Activated CD4-positive, alpha-beta T cell treated with anti-CD3 and anti-CD28 coated beads for 24 hours (primary cell): ENCODE results near the gene ANAPC1.
"Not testable (repeated sequence)": the region's sequence is repeated elsewhere in the genome, so short reads cannot be mapped to it uniquely, and the experiment has no call there.

Experiments used
- DNase-seq, 2 donors: peaks; one replicate each; pipeline ENCODE4 v3.0.0-alpha.2; 2020; ENCODE audit warnings: low read depth in 2 of 2

Gene ANAPC1

GRCh38 chr2:111905475-111905869, 21.5 kb upstream of the ANAPC1 start:
- not testable (repeated sequence) for DNase-seq

DNA sequence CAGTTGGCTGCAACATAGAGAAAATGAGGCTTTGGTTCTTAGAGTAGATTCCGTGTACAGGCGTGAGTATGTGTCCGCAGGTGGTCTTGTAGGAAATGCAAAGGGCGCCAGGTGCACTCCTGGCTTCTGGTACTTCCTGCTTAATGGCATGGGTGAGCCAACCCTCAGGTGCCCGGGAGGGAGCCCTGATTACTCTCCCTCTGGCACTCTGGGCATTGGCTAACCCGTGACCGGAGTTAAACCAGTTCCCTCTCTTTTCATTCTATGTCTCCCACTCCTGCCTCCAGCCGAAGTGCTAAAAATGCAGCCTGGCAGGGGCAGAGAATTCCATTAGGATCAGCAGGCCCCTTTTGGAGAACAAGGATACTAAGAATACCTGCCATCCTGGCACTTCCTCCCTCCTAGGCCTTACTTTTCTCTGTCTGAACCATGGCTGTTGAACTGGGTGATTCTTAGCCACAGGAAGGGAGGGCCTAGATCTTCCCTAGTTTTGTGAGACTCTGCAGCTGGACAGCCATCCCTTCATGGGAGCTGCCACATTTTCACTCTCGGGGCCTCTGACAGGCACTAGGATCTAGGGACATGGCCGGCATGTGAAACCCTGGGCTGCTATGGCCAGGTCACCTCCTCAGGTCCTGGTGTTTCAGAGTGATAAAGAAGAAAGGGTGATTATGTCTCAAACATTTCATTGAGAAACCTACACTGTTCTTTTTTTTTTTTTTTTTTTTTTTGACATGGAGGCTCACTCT, 20.9 kb upstream of the ANAPC1 start:
- DNase-seq: no peak

DNA sequence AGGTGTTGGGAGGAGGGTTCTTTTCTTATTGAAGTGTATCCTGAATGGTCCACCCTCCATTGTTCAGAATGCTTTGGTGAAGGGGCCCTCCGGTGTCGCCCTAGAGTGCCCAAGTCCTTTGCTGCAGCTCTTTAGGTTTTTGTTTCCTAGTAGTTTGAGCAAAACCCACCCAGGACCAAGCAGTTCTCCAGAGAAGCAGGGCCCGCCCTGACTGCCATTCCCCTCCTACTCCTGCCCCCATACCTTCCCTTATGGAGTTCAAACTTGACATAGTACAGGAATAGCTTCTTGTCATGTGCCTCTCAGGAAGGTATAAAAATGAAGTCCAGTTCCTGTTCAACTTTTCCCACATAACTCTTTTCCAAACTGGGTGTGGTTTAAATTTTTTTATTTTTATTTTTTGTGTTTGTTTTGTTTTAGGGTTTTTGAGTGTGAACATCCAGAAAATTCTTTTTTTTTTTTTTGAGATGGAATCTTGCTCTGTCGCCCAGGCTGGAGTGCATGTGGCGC, 20.0 kb upstream of the ANAPC1 start:
- no peak for DNase-seq

GRCh38 chr2:111903516-111903915, 19.5 kb upstream of the ANAPC1 start:
- no peak for DNase-seq

GRCh38 chr2:111900859-111901258, 16.9 kb upstream of the ANAPC1 start:
- DNase-seq: no peak

DNA sequence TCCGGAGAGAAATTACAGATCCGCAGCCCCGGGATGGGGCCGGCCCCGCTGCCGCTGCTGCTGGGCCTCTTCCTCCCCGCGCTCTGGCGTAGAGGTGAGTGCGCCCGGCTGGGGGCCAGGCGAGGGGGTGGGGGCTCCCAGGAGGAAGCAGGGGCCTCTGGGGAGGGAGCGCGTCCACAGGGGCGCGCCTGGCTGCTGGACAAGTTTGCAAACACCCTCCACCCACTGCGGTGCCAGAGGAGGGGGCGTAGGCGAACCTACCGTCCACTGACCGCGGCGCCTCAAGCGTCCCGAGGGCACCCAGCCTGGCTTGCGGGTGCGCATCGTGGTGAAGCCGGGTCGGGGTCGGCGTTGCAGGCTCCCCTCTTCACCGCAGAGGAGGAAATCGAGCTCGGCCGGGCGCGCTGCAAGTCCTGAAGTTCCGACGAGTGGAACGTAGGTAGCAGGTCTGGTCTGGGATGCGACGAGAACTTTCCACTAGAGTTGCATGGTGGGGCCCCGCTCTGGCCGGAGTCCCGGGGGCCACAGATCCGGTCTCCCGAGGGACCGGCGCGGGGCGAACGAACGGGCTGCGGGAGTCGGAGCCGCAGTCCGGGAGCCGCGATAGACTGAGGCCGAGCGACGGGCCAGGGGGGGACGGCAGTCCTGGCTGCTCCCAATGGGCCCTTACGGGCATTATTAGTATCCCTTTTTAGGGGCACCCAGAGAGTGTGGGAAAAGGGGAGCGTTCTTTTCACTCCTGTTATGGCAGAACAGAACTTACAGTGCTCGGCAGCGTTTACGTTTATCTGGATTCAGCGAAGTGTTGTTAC, 14.9 kb upstream of the ANAPC1 start:
- no peak for DNase-seq

- peak; percentile 27 to 53 for DNase-seq
Measured at GRCh38 chr2:111897924-111898702, 14.1 kb upstream of the ANAPC1 start, which contains the start of gene MERTK. Gene MERTK, plus strand, starts transcription at chr2:111898607. Its CDS starts 129 bp downstream, at chr2:111898736.

- DNase-seq: no peak
Measured at GRCh38 chr2:111897630-111897923, 13.6 kb upstream of the ANAPC1 start.

DNA sequence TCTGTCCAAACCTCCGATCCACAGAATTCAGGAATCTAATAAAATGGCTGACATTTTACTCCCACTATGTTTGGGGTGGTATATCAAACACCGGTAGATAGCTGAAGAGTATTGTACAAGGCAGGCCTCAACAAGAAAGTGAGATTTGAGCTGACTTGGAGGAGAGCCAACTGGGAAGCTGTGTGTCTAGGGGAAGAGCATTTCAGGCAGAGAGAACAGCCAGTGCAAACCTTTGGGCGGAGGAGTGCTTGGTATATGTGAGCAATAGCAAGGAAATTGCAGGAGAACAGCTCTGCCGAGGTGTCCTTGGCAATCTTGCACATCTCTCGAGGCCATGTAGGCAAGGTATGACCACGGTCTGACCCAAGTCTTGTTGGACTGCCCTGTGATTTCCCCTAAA, 12.6 kb upstream of the ANAPC1 start:
- no peak for DNase-seq

GRCh38 chr2:111896024-111896423, 12.0 kb upstream of the ANAPC1 start:
- no peak for DNase-seq

- no peak for DNase-seq
Measured at GRCh38 chr2:111884592-111884964, 585 bp upstream of the ANAPC1 start.

- DNase-seq: not testable (repeated sequence)
Measured at GRCh38 chr2:111872806-111873205, 11.2 kb downstream of the ANAPC1 start.

GRCh38 chr2:111865124-111865523, 18.9 kb downstream of the ANAPC1 start:
- not testable (repeated sequence) for DNase-seq

DNA sequence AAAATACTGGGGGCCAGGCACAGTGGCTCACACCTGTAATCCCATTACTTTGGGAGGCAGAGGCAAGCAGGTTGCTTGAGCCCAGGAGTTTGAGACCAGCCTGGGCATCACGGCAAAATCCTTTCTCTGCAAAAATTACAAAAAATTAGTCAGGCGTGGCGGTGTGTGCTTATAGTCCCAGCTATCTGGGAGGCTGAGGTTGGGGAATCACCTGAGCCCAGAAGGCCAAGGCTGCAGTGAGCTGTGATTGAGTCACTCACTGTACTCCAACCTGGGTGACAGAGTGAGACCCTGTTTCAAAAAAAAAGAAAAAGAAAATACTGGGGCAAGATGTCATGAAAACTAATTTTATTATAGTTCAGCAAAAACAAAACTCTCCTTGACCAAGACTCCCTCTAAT, 24.0 kb downstream of the ANAPC1 start:
- not testable (repeated sequence) for DNase-seq

- not testable (repeated sequence) for DNase-seq
Measured at GRCh38 chr2:111852544-111852943, 31.4 kb downstream of the ANAPC1 start.

DNA sequence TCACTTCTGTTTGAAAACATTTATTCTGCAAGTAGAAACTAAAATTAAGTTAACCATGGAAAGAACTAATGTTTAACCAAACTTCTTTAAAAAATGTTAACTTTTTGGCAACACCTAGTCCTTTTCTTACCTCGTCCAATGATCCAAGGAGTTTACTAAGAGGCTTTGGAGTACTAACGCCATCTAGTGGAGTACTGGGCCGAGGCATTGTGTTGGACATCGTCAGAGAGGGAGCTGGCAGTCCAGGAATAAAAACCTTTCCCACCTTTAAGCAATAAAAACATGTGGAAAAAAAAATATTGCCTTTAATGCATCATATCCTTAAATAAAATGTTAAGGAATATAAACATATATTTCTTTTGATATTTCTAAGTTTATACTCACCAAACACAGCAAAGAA, 33.3 kb downstream of the ANAPC1 start:
- DNase-seq: peak in 1 of 2 donors; percentile 3

DNA sequence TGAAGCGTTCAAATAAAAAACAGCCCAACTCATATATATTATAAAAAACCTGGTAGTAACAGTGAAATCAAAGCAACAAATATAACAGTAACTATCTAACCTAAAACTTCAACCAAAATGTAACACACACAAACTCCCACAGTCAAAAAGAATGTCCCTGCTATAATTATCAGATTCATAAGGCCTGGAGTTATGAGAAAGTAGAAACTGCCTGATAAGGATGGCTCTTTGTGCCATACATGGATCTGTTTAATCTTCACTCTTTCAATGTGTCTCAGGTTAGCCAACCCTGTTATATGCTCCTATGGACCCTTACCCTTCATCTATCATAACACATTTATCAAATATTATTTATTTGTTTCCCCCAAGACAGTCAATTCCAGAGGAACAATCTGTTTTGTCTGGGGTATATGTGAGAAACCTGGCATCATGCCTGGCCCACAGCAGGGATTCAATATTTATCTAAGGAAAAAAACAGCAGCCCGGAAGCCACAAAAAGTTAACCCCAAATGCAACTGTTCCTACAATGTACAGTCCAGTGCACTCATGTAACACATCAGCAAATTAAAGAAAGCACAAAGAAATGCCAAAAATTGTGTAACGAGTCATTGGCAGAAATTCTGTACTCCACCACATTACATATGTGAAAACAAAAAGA, 44.2 kb downstream of the ANAPC1 start:
- DNase-seq: not testable (repeated sequence)

DNA sequence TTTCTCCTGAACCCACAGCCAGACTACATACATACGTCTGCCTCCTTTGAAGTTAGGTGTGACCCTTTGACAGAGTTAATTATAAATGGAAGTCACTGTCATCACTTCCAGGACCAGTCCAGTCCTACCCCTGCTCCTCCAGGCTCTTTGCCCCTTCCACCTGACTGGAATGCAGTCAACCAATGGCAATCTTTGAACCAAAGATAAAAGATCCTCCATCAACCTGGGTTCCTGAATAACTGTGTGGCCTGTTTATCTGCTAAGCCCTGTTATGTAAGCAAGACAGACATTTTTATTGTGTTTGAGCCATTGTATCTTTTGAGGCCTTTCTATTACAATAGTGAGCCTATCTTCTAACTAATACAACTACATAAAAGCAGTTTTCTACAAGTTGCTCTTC, 45.0 kb downstream of the ANAPC1 start:
- not testable (repeated sequence) for DNase-seq

DNA sequence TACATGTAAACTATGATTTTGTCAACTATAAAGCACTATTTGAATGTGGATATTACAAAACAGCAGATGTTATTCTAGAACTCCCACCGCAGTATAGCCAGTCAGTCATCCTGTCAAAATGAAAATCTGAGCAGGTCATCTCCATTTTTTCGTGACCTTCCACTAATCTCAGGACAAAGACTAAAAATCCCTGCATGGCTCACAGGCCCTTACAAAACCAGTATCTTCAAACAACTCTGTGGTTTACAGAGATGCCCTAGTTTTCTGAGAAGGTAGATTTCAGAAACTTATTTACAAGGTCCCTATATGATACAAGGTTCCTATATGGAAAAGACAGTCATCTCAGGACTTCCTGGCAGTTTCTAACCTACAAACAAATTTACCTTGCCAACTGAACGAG, 49.8 kb downstream of the ANAPC1 start:
- not testable (repeated sequence) for DNase-seq

DNA sequence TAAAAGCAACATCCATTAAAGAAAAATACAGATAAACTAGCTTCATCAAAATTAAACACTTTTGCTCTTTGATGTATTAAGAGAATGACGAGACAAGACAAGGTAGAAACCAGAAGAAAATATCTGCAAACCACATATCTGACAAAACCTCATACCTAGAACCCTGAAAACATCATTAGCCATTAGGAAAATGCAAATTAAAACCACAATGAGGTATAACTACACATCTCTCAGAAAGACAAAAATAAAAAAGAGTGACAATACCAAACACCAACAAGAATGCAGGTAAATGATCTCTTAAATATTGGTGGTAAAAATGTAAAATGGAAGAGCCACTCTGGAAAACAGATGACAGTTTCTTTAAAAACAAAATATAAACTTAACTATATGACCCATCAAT, 53.5 kb downstream of the ANAPC1 start:
- not testable (repeated sequence) for DNase-seq

GRCh38 chr2:111828217-111828766, 55.7 kb downstream of the ANAPC1 start:
- not testable (repeated sequence) for DNase-seq
